GM19240 (cell line): ENCODE results near the gene EIF5B.

Experiments
- DNase-seq: peaks from one replicate; pipeline ENCODE4 v3.0.0; 2011; ENCODE audit warnings: low spot score; ENCODE audit not compliant: insufficient read length

The EIF5B gene

DNA sequence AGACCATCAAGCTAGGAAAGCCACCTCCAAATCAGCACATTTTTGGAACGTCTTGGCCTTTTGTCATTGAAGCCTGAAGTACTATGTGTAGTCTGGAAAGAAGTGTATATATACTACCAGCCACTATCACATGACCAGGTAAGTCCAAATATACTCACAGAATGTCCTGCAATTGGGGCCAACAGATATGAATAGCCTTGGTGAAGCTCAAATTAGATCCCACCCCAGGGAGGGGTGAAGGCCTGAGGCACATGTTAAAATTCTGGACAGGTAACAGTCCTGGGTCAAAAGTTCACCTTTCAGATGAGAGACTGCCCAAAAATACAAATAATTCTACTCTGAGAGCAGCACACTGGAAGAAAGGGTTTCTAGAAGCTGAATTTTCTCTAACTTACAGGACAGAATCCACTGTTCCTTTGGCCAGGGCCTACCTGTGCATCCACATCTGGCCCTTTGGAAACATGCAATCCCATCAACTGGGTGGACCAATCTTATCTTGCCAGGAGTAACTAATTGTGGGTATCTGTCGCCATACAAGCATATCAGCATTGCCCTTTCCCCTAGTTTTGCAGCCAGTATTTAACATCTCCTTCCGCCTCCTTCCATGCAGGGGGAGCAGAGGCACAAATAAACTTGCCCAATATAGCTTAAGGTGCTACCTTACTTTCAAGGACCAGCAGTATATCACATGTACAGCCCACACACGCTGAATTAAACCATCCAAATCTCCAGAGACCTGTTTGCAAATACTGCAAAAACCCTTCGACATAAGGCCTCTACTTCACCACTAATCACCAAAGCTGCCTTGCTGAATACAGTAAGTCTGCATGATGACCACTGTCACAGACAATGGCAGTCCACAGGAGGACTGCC, 67.8 kb downstream of the EIF5B start:
- no peak for DNase-seq

DNA sequence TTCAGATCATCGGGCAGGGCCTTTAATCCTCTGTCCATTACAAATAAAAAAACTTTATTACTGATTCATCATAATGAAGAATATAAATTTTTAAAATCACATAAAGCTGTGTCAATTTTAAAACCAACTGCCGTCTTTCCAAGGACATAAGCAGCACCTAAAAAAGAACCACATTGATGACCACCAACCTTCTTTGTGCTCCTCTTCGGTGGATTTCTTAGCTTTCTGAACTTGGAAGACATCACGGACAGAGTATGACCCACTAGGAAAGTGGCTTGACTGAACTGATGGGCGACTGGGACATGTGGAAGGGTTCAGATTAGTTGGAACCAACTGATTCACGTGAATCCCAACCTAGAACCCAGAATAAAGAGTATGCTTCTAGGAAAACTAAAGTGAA, 68.9 kb downstream of the EIF5B start:
- no peak for DNase-seq

DNA sequence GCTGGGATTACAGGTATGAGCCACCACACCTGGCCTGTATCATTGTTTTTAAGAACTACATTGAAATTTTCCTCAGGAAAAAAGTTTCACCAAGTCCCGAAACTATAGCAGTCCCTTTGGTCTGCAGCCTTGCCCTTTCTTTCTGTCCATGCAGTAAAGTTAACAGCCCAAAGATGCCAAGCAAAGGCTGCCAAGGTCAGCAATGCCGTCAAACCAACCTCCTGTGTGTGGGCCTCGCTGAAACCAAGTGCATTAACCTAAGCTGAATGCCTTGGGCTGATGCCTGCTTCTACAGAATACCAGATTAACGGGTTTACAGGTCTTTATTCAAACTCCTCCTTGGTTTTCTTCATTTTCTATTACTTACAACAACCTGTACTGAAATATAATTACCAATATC, 73.1 kb downstream of the EIF5B start:
- DNase-seq = no peak

DNA sequence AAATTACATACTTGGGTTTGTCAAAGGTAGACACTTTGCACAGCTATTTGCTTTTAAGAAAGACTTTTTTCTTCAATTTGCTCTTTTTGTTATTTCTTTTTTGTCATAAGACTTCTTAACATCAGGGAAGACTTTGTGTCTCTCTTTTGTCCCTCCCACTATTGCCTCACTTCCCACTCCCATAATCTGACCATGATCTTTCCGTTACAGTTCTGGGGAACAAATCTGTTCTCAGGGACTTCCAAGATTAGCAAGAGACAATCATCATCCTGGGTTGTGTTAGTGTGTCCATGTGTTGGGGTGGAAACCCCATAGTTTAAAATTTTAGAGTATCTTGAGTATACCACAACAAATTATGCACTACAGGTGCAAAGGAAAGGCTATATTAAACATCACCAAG, 77.4 kb downstream of the EIF5B start:
- no peak for DNase-seq

DNA sequence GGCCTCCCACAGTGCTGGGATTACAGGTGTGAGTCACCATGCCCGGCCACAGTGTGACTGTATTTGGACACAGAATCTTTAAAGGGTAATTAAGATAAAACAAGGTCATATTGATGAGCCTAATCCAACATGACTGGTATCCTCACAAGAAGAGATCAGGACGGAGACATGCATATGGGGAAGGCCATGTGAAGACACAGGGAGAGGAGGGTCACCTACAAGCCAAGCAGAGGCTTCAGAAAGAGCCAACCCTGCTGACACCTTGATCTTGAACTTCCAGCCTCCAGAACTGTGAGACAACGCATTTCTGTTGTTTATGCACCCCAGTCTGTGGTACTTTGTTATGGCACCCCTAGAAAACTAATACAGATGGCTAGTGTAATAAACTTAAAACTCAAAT, 80.2 kb downstream of the EIF5B start:
- no peak for DNase-seq

DNA sequence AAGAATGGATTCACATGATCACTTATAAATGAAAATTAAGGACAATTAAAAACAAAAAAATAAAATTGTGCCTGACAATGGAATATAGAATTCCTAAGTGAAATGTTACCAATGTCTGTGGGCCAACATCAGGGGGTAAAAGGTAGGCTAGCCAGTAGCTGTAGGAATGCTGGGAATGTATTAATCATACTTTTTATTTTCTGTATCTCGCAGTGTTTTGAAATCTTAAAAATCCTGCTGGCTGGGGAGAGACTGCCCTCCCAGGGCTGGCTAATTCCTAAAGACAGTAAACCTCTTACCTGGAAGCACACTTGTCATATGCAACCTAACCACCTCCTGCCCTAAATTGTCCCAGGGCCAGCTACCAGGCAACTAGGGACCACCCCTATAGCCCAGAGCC, 82.8 kb downstream of the EIF5B start:
- no peak for DNase-seq

DNA sequence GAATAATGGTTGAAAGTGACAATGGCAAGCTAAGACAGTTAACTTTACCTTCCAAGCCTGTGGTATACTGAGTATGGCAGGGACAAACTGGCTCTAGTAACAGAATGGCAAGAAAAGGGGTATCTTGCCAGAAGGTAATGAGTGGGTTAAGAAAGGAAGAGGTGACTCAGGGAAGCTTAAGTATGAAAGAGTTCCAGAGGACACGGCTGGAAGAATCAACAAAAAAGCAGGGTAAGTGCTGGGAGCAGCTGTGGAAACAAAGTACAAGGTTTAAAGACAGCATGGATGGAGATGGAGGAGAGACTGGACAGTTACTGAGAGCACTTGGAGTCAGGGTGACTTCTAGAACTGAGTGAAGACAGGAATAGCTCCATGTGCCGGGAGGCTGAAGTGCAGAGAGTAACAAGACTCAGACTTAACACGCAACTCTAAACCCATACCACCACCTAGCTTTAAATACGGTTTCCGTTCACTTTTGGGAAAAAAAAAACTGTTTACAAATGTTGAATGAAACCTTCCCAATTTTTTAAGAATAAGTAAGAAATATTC, 83.6 kb downstream of the EIF5B start:
- DNase-seq = no peak

DNA sequence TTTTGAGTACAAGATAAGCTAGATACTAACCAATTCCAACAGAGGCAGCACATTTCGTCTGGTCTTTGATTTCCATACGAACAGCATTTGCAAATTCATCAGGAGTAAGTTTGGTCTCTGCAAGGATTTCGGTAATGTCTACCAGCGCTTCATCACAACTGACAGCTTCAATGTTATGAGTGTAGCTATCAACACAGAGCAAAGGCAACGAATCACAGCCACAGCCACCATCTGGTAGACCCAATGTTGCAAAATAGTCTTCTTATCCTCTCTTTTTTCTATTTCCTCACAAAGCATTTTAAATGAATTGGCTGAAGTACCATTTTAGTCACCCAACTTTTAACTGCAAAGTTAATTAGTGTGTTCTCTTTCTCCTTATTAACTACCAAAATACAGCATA, 84.3 kb downstream of the EIF5B start:
- DNase-seq = no peak

DNA sequence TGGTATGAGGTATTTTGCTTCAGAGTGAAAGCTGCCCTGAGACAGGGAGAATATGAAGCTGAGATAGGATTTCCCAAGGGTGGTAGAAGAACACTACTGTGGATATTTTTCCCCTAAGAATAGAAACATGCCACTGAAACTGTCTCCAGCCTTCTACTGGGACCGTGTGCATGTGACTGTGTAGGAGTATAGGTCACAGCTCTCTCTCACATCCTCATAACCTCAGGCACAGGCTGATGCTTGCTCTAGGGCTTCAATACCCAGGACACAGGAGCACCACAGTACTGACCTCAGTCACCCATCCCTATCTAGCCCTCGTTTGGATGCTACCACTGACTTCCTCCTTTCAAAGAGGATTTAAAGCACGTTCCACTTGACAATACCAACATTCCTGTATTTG, 85.4 kb downstream of the EIF5B start:
- DNase-seq = no peak

DNA sequence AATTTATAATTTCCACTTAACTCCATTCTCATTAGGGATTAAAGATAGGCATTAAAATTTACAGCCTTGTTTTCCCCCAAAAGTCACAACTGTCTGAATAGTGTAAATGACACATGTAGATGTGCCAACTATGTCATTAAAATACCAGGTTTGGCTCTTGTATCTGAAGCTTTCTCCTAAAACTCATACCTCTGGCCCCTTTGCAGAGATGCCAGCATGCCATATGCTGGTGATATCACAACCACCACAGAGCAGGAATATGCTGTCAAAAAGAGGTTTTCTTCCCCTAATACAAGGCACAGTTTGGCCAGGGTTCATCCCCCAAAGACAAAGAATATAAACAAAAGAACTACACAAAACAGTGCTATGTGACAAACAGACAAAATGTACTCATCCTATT, 87.2 kb downstream of the EIF5B start:
- DNase-seq = no peak

DNA sequence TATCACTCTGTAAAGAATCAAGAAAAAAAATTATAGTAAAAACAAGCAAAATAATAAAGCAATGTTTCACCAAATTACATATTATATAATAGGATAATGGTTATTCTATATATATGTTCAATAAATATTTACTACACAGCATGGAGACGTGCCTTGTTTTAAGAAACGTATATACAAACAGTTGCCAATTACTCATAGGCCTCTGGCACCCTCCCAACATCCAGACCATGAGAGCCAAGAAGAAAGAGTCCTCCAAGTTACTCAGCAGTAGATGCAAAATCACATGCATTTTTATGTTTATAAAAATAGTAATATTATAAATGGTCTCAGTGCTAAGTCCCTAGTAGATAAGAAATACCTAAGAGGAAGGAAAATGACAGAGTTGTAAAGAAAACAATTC, 87.8 kb downstream of the EIF5B start:
- no peak for DNase-seq

DNA sequence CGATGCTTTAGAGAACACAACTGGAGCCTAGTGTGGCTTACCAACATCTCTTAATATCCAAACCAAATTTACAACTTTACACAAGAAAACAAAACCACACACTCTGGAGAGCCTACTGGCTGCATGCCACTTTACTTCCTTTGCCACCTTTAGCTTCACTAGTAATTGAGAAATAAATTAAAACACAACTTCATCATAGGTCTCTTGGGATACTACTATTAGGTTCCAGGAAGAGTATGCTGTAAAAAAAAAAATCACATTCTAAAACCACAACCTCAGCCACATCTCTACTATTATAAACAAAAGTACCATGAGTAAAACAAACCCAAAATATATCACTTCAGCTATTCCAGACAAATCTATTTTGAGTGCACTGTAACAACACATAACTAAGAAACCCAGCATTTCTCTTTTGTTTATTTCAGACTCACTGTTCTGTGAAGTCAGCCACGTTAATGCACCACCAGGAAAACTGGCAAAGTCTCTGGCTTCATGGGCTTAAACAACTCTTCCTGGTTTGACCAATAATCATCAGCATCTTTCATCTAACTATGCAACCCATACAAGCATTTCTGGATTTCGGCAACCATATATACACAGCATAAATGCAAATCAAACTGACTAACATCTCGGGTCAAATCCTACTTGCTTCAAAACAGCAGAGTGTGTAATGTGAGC, 93.6 kb downstream of the EIF5B start:
- no peak for DNase-seq

DNA sequence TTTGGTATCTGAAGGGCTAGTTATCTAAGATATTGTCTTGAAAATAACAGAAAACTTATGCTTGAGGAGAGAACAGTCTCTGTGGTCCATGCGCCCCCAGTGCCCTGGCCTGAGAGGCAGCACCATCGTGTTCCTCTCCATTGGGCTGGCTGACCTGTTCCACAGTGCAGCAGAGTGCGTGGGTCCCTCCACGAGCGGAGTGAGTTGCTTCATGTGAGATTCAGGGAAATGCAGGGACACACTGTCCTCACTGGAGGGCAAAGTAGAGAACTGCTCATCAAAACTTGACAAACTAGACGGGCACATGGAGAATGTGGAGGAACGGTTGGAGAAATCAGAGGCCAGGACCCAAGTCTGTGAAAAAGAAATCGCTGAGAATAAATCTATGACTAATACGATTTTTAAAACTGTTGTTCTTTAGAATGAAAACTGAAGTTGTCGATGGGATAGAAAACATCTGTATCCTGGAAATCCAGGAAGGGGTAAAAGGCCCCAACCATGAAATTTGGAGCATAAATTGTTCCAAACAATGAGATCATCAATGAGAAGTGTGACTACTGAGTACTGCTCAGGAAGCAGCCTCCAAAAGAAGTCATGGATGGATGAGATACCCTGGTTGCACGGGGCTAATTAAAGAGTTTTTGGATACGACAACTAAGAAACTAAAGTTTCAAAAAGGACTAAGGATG, 94.5 kb downstream of the EIF5B start:
- no peak for DNase-seq

DNA sequence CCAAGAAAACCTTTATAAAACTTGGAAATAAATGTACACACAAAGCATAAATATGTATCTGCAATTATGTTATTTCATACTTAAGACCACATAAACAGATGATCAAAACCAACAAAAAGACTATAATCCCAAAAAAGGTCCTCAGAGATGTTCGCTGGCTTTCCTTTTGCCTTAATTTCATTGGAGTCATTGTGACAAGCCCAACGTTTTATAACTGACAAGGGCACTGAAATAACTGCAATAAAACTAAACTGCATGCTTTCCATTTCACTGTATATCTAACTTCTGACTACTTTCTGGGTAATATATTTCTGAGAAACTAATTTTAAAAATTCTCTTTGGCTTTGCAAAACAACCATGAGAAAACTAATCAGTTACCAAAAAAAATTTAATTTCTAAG, 96.2 kb downstream of the EIF5B start:
- no peak for DNase-seq

DNA sequence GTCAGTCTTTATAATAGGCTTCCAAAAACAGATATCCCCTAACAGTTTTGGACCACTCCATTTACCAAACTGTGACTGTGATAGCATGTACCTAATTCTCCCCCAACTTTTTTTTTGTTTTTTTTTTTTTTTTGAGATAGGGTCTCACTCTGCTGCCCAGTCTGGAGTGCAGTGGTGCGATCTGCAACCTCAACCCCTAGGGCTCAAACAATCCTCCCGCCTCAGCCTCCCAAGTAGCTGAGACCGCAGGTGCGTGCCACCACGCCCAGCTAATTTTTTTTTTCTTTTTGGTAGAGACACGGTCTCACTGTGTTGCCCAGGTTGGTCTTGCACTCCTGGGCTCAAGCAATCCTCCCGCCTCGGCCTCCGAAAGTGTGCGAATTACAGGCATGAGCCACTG, 99.7 kb downstream of the EIF5B start:
- DNase-seq = no peak

DNA sequence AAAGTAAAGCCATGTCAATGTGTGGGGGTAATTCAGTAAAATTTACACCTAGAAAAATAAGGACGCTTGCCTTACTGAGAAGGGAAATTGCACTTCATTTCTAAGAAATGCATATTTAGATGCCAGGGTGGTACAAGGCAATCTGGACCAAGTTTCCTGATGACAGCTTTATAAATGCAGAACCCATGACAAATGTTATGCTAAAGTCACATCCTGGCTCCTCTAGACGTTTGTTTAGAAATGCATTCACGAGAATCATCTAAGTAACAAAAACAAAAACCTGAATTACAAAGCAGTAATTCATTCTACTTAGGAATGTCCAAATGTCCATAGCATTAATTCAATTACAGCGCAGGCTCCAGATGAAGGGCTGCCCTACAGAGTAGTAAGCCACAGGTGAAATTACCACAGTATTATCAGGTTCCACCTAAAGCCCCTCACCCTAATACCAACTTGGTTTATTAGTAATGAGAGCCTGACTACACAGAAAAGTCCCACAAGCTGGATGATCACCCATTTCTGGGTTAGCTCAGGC, 102.8 kb downstream of the EIF5B start:
- DNase-seq = no peak

DNA sequence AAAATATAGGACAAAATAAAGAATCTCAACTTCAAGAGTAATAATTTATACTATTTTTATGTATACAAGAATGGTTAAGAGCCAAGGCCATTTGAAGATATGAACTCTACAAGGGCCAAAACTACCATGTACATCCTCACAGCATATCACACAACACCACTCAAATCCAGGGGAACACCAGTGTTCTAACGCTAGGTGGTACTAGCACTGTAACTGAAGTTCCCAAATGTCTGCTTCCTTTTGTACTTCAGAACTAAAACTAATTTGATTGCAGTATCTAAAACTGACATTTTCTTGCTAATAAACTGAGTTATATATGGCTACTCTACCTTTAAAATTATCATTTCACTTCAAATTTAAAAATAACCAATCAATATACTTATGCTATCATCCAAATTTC, 105.6 kb downstream of the EIF5B start:
- no peak for DNase-seq

DNA sequence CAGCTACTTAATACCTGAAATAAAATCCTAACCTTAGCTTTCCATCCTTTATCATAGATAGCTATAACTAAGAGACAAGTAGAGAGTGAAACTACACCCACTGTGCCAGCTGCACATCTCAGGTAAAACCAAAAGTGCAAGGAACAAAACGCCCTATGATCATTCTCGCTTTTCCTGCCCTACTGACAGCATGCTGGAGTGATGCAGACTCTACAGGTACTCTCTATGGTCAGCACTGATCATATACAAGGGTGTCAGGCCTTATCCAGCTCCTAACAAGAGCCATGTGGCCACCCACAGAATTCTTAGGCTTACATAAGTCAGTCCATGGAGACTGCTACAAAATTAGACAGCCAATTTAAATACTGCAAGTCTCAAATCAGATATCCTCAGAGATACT, 107.0 kb downstream of the EIF5B start:
- DNase-seq = no peak

DNA sequence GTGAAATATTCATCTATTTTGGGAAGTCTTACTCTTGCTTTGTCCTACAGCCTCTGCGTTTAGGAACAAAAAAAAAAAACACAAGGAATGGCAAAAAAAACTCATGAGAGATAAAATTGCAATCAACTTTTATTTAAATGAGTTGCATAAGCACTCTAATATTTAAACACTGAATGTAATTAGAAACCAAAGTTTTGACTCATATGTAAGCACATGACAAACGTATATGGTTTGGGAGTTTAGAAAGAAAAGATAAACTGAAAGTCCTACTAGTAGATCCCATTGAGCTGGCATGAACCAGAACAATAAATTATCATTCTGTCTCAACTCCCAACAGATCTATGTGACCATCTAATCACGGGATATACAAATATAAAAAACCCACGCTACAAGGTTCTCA, 107.9 kb downstream of the EIF5B start:
- DNase-seq = no peak

DNA sequence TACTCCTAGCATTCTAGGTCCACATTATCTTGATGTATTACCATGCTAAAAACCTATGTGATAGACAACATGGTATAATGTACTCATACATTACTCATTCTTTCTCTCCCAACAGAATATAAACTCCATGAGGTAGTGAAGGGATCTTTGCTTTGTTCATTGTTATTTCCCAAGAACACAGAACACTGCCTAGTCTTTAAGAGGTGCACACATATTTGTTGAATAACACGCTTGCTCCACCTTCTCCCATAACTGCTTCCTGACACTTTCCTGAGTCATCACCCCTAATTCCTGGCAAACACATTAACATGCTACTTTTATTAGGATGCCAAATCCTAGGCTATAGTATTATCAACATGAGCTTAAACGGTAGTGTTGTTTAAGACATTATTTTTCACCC, 111.4 kb downstream of the EIF5B start:
- no peak for DNase-seq

DNA sequence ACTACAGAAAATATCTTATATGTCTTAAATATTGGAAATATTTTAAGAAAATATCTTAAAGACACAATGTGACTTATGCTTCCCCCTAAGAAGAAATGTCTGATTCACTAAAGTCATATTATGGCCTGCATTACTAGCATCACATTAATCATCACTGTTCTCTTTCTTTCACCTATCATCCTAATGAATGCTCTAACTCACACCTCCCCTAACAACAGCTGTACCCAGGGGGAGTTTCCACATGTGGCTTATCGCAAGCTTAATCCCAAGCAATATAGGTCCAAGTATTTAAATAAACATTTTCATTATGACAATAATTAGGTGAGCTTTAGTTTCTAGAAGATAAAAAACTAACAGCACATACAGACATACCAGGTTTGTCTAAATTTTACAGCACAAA, 113.0 kb downstream of the EIF5B start:
- no peak for DNase-seq
